K562 (cell line): ENCODE results near the gene AGAP3. TPM values are rescaled to one million over a fixed set of nuclear protein-coding genes. Genes with fewer than 3 reads are reported as not detected.

Experiments used
- CREM ChIP-seq: IDR thresholded peaks from 2 replicates; pipeline ENCODE4 v1.6.1; 2014; ENCODE audit warnings: antibody characterized with exemption, low read depth
- FOSL1 ChIP-seq: fragments of 200-800 bp; sonication (Bioruptor generic); conservative IDR thresholded peaks from 2 replicates; pipeline ENCODE4 v1.6.1; 2016; ENCODE audit warnings: missing genetic modification characterization, missing compliant biosample characterization
- KAT7 ChIP-seq: sonication (generic); formaldehyde crosslinking; IDR thresholded peaks from 2 replicates; pipeline ENCODE4 v1.8.0; 2022; ENCODE audit warnings: missing genetic modification reagents, mild to moderate bottlenecking, borderline replicate concordance
- KDM4B ChIP-seq, 2 experiments: fragments of 450-650 bp in 1 of 2; sonication (generic) in 1 of 2; IDR thresholded peaks; 2 replicates each; pipeline ENCODE4 v1.6.1; 2016 to 2017; ENCODE audit warnings: borderline replicate concordance in 2 of 2, antibody characterized with exemption in 1 of 2, low read depth in 1 of 2, mild to moderate bottlenecking in 1 of 2
- L3MBTL2 ChIP-seq: fragments of 450-650 bp; IDR thresholded peaks from 2 replicates; pipeline ENCODE4 v1.6.1; 2016; ENCODE audit warnings: mild to moderate bottlenecking, moderate library complexity
- MAFG ChIP-seq: fragments of 450-650 bp; conservative IDR thresholded peaks from 2 replicates; pipeline ENCODE4 v1.6.1; 2016; ENCODE audit warnings: missing genetic modification characterization, missing compliant biosample characterization
- MEIS2 ChIP-seq: fragments of 450-650 bp; IDR thresholded peaks from 2 replicates; pipeline ENCODE4 v1.6.1; 2014; ENCODE audit warnings: mild to moderate bottlenecking; ENCODE audit not compliant: partially characterized antibody
- RUNX1 ChIP-seq: sonication (generic); IDR thresholded peaks from 2 replicates; pipeline ENCODE4 v1.6.1; 2016; ENCODE audit warnings: antibody characterized with exemption, low read depth
- SMAD4 ChIP-seq: fragments of 250-450 bp; sonication (Bioruptor Pico); conservative IDR thresholded peaks from 2 replicates; pipeline ENCODE4 v1.8.0; 2021; ENCODE audit warnings: inconsistent platforms, mild to moderate bottlenecking, moderate library complexity
- TBL1XR1 ChIP-seq, 2 experiments: IDR thresholded peaks; 2 replicates each; pipeline ENCODE4 v1.6.1; 2012; ENCODE audit warnings: improper control_type of control experiment in 2 of 2, low read length in 2 of 2, mild to moderate bottlenecking in 1 of 2
- TCF3 ChIP-seq: sonication (generic); formaldehyde crosslinking; IDR thresholded peaks from 2 replicates; pipeline ENCODE4 v1.4.0; 2020; ENCODE audit warnings: mild to moderate bottlenecking, missing genetic modification reagents
- TEAD1 ChIP-seq, 2 experiments: fragments of 450-650 bp in 1 of 2; sonication (generic) in 1 of 2; formaldehyde crosslinking; IDR thresholded peaks; 2 replicates each; pipeline versions ENCODE4 v1.4.0 to v1.8.0; 2020 to 2022; ENCODE audit warnings: mild to moderate bottlenecking in 2 of 2, missing genetic modification reagents in 1 of 2
- TFAM ChIP-seq: fragments of 250-450 bp; sonication (Bioruptor Pico); conservative IDR thresholded peaks from 2 replicates; pipeline ENCODE4 v1.5.0; 2021; ENCODE audit warnings: mild to moderate bottlenecking, moderate library complexity
- ZNF77 ChIP-seq: fragments of 250-450 bp; sonication (Bioruptor Pico); IDR thresholded peaks from 2 replicates; pipeline ENCODE4 v1.5.0; 2020
- polyA plus RNA-seq, 8 experiments: library from polyadenylated mRNA; depleted of rRNA in 4 of 8; stranded (reverse) in 5 of 8; unstranded in 3 of 8; fragments of >200 nt; fragmentation: Nextera tagmentation in 2 of 8; fragmentation: Illumina TruSeq in 1 of 8; extraction: Ambion mirVana in 2 of 8; extraction: Trizol in 1 of 8; gene quantifications; 2 replicates each; pipeline versions ENCODE4 v1.2.1 to v1.2.3, GENCODE V29; 2011 to 2014; ENCODE audit warnings: inconsistent platforms in 1 of 8, missing spikeins in 1 of 8
- total RNA-seq, 7 experiments: library from RNA; depleted of rRNA in 6 of 7; stranded (reverse); fragments of >200 nt in 6 of 7; fragmentation: Illumina TruSeq in 2 of 7; extraction: Trizol in 2 of 7; gene quantifications; 2 replicates each; pipeline versions ENCODE4 v1.2.1 to v1.2.3, GENCODE V29; 2011 to 2021; ENCODE audit warnings: low replicate concordance in 1 of 7
- TF ChIP-seq, protein P1 (sequence below), 2 experiments: IDR thresholded peaks; 2 replicates each; pipeline ENCODE4 v1.6.1; 2011; ENCODE audit warnings: borderline replicate concordance in 1 of 2, control low read depth in 1 of 2, low read depth in 1 of 2, low read length in 1 of 2, mild to moderate bottlenecking in 1 of 2, mixed read lengths in 1 of 2, moderate library complexity in 1 of 2; ENCODE audit not compliant: insufficient read depth in 1 of 2, insufficient read length in 1 of 2, poor library complexity in 1 of 2, severe bottlenecking in 1 of 2; ENCODE audit errors: extremely low read depth in 1 of 2
- TF ChIP-seq, protein P2 (sequence below): fragments of 250-450 bp; sonication (Bioruptor Pico); IDR thresholded peaks from 2 replicates; pipeline ENCODE4 v1.9.0; 2021; ENCODE audit warnings: mild to moderate bottlenecking, inconsistent platforms
- TF ChIP-seq, protein P3 (sequence below): sonication (generic); formaldehyde crosslinking; IDR thresholded peaks from 2 replicates; pipeline ENCODE4 v1.8.0; 2022; ENCODE audit warnings: mild to moderate bottlenecking, missing genetic modification reagents
- TF ChIP-seq, protein P4 (sequence below), 2 experiments: fragments of 450-650 bp in 1 of 2; sonication (generic) in 1 of 2; formaldehyde crosslinking in 1 of 2; IDR thresholded peaks in 1 of 2; conservative IDR thresholded peaks in 1 of 2; 2 replicates each; pipeline versions ENCODE4 v1.6.1 to v1.8.1; 2016 to 2023; ENCODE audit warnings: mild to moderate bottlenecking in 2 of 2, moderate library complexity in 2 of 2, inconsistent platforms in 1 of 2, missing genetic modification reagents in 1 of 2
- TF ChIP-seq, protein P5 (sequence below): sonication (generic); formaldehyde crosslinking; IDR thresholded peaks from 2 replicates; pipeline ENCODE4 v1.5.0; 2020; ENCODE audit warnings: missing genetic modification reagents
- TF ChIP-seq, protein P6 (sequence below): fragments of 250-450 bp; sonication (Bioruptor Pico); IDR thresholded peaks from 2 replicates; pipeline ENCODE4 v1.9.0; 2021; ENCODE audit warnings: mild to moderate bottlenecking

The AGAP3 gene
- total and polyA plus RNA-seq, 9 of the 15 experiments (the other 6 are each of a cell fraction or from before 2014, with no cell fraction given) = 3.4 to 208 (median 62.2) TPM

DNA sequence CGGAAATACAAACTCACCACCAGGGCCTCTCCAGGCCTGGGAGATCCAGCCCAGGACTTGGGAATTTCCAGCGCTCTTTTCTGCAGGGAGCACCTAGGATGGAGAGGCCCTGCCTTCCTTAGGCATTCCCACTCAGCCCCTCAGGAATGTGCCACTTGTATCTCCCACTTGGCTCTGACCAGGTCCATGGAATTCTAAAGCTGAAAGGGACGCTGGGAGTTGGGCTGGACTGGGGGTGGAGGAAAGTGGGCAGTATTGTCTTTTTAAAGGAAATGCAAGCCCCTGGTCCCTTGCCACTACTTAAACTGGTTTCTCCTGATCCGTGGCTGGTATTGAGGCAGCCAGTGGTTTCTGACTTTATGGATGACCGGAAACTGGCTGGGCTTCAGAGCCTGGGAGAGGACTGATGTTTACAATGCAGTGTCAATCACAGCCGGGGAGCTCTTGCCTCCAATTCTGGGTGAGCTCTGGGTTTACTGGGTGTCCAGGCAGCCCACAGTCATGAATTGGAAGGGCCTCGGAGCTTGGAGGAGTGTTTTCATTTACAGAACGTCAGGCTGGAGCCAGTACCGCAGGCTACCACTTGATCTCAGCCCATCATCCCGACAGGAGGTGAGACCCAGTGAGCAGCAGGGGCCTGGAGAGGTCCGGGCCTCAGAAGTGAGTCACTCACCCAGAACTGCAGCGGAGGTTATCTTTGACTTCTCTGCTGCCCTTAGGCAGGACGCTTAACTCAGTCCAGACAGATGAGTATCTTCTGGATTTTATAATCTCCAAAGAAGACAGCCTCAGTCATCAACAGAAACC lies 27.3 kb downstream of the AGAP3 start (continued):
- TF ChIP-seq KDM4B (IDR thresholded peaks at IDR 0.05; ENCODE audit: borderline replicate concordance in 2 of 2, low read depth in 1 of 2) (no peak), MAFG (tag) (no peak), MEIS2 (peak; percentile 31), TBL1XR1 (IDR thresholded peaks at IDR 0.05; ENCODE audit: low read length in 2 of 2) (peak in 1 of 2 experiments; percentile 25; a peak in 1 of 4 replicates), FOSL1 (tag) (peak; percentile 95), TCF3 (CRISPR knock-in tag) (peak; percentile 34; the same call in 1 of the 2 replicates), ZNF77 (CRISPR knock-in tag) (no peak), KAT7 (CRISPR knock-in tag) (0 out of 2 replicates have a peak, but pooled peaks have one; percentile 50), TFAM (CRISPR knock-in tag) (no peak), CREM (peak; percentile 44; the same call in 1 of the 2 replicates), L3MBTL2 (0 out of 2 replicates have a peak, but pooled peaks have one; percentile 19), TEAD1 (CRISPR knock-in tag; IDR thresholded peaks at IDR 0.05) (no peak), RUNX1 (no peak), SMAD4 (CRISPR knock-in tag) (peak; percentile 90)
- TF ChIP-seq, protein P1, sequence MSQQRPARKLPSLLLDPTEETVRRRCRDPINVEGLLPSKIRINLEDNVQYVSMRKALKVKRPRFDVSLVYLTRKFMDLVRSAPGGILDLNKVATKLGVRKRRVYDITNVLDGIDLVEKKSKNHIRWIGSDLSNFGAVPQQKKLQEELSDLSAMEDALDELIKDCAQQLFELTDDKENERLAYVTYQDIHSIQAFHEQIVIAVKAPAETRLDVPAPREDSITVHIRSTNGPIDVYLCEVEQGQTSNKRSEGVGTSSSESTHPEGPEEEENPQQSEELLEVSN (IDR thresholded peaks at IDR 0.05; ENCODE audit: borderline replicate concordance in 1 of 2, extremely low read depth in 1 of 2, insufficient read depth in 1 of 2, insufficient read length in 1 of 2, low read depth in 1 of 2, low read length in 1 of 2, poor library complexity in 1 of 2, severe bottlenecking in 1 of 2) = peak in 1 of 2 experiments; percentile 4
- TF ChIP-seq, protein P2, sequence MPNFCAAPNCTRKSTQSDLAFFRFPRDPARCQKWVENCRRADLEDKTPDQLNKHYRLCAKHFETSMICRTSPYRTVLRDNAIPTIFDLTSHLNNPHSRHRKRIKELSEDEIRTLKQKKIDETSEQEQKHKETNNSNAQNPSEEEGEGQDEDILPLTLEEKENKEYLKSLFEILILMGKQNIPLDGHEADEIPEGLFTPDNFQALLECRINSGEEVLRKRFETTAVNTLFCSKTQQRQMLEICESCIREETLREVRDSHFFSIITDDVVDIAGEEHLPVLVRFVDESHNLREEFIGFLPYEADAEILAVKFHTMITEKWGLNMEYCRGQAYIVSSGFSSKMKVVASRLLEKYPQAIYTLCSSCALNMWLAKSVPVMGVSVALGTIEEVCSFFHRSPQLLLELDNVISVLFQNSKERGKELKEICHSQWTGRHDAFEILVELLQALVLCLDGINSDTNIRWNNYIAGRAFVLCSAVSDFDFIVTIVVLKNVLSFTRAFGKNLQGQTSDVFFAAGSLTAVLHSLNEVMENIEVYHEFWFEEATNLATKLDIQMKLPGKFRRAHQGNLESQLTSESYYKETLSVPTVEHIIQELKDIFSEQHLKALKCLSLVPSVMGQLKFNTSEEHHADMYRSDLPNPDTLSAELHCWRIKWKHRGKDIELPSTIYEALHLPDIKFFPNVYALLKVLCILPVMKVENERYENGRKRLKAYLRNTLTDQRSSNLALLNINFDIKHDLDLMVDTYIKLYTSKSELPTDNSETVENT (CRISPR knock-in tag) = no peak
- TF ChIP-seq, protein P3, sequence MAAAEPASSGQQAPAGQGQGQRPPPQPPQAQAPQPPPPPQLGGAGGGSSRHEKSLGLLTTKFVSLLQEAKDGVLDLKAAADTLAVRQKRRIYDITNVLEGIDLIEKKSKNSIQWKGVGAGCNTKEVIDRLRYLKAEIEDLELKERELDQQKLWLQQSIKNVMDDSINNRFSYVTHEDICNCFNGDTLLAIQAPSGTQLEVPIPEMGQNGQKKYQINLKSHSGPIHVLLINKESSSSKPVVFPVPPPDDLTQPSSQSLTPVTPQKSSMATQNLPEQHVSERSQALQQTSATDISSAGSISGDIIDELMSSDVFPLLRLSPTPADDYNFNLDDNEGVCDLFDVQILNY (CRISPR knock-in tag) = 0 out of 2 replicates have a peak, but pooled peaks have one; percentile 33
- TF ChIP-seq, protein P4, sequence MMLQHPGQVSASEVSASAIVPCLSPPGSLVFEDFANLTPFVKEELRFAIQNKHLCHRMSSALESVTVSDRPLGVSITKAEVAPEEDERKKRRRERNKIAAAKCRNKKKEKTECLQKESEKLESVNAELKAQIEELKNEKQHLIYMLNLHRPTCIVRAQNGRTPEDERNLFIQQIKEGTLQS (IDR thresholded peaks at IDR 0.05) = peak; percentile 68
- TF ChIP-seq, protein P4 (CRISPR knock-in tag; conservative IDR thresholded peaks at IDR 0.05) = no peak
- TF ChIP-seq, protein P5, sequence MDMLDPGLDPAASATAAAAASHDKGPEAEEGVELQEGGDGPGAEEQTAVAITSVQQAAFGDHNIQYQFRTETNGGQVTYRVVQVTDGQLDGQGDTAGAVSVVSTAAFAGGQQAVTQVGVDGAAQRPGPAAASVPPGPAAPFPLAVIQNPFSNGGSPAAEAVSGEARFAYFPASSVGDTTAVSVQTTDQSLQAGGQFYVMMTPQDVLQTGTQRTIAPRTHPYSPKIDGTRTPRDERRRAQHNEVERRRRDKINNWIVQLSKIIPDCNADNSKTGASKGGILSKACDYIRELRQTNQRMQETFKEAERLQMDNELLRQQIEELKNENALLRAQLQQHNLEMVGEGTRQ (CRISPR knock-in tag) = no peak
- TF ChIP-seq, protein P6, sequence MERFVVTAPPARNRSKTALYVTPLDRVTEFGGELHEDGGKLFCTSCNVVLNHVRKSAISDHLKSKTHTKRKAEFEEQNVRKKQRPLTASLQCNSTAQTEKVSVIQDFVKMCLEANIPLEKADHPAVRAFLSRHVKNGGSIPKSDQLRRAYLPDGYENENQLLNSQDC = no peak
